Brain microvascular endothelial cell (primary cell): ENCODE data around the gene MLLT10.

Experiments used
- DNase-seq: peaks from one replicate; pipeline ENCODE4 v3.0.0-alpha.2; 2020
- H3K27ac ChIP-seq: fragments of 250-450 bp; sonication (Bioruptor Pico); 2 replicates; pipeline ENCODE4 v1.5.1; 2020; ENCODE audit warnings: mild to moderate bottlenecking, moderate library complexity
- H3K27me3 ChIP-seq: fragments of 250-450 bp; sonication (Bioruptor Pico); replicated peaks from 2 replicates; pipeline ENCODE4 v1.5.1; 2020; ENCODE audit warnings: mild to moderate bottlenecking
- H3K36me3 ChIP-seq: fragments of 250-450 bp; sonication (Bioruptor Pico); replicated peaks from 2 replicates; pipeline ENCODE4 v1.5.1; 2020; ENCODE audit warnings: mild to moderate bottlenecking
- H3K4me3 ChIP-seq: 2 replicates; pipeline ENCODE4 v1.5.1; 2011; ENCODE audit warnings: low read depth, mild to moderate bottlenecking, control low read depth, low read length, moderate library complexity
- in situ Hi-C: cut with HindIII; loops from 2 replicates; pipeline ENCODE4 v1.10.0; 2017; ENCODE audit warnings: low sequenced_read_pairs, low pct_ligation_motif_present
- TF ChIP-seq, protein P1 (sequence below): IDR thresholded peaks from 2 replicates; pipeline ENCODE4 v1.5.1; 2011; ENCODE audit warnings: low read depth, mild to moderate bottlenecking, moderate library complexity, low read length, control low read depth, inconsistent platforms; ENCODE audit errors: missing control alignments

MLLT10 gene

DNA sequence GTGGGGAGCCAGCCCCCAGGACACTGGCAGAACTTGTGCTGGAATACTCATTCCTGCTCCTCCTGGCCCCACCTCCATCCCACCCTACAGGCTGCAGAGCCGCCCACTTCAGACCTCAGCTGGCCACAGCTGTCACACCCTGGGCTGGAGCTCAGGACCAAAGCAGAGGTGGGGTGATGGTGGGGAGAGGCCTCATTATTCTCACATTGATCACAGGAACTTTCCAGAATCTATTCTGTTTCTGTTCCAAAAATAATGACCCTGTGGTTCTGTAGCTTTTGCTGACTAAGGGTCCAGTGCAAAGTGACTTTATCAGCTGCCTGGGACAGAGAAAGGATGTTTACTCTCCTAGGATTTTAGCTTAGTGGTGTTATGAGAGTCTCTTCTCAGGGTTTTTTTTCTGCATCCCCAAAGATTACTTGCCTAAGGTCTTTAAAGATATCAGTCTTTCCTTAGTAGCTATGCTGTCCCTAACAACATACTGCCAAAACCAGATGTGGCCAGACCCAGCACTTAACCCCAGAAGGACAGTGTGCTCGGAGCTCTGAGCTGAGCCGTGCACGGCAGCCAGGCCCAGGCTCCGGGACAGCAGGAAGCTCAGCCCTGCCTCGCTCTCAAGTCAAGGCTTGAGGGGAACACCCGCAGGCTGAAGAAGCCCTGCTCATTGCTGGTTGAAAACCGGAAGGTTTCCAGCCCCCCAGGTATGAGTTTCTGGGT lies 223.3 kb downstream of the MLLT10 start:
- no peak overlapping the region for H3K4me3 ChIP-seq
- no peaks in the 10 kb centered on the region for H3K27me3 ChIP-seq
- in situ Hi-C loops, result no loop called here
- TF ChIP-seq, protein P1, sequence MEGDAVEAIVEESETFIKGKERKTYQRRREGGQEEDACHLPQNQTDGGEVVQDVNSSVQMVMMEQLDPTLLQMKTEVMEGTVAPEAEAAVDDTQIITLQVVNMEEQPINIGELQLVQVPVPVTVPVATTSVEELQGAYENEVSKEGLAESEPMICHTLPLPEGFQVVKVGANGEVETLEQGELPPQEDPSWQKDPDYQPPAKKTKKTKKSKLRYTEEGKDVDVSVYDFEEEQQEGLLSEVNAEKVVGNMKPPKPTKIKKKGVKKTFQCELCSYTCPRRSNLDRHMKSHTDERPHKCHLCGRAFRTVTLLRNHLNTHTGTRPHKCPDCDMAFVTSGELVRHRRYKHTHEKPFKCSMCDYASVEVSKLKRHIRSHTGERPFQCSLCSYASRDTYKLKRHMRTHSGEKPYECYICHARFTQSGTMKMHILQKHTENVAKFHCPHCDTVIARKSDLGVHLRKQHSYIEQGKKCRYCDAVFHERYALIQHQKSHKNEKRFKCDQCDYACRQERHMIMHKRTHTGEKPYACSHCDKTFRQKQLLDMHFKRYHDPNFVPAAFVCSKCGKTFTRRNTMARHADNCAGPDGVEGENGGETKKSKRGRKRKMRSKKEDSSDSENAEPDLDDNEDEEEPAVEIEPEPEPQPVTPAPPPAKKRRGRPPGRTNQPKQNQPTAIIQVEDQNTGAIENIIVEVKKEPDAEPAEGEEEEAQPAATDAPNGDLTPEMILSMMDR, result no peak
- DNase-seq, result no peak
- no peaks in the 10 kb centered on the region for H3K36me3 ChIP-seq
- no peak overlapping the region for H3K27ac ChIP-seq

DNA sequence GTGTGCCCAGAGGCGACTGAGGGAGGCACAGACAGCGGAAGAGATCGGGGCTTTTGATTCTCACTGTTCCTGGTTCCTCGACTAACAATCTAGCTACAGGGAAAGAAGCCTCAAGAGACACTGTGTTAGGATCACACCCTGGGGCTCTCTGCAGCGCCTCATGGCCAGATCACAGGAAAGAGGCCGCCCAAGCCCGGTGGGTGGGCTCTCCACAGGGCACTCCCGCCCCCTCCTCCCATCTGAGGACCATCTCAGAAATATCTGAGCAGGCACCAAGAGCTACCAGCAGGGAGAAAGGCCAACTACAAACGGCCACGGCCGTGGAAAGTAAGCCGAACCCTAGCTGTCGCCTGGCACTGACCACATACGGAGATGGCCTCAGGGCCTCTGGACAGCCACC lies 224.2 kb downstream of the MLLT10 start:
- H3K36me3 ChIP-seq, result no peaks in the 10 kb centered on the region
- no peaks in the 10 kb centered on the region for H3K27me3 ChIP-seq
- in situ Hi-C loops, result no loop called here
- TF ChIP-seq, protein P1, result no peak
- no peak for DNase-seq
- no peak overlapping the region for H3K27ac ChIP-seq
- no peak overlapping the region for H3K4me3 ChIP-seq

DNA sequence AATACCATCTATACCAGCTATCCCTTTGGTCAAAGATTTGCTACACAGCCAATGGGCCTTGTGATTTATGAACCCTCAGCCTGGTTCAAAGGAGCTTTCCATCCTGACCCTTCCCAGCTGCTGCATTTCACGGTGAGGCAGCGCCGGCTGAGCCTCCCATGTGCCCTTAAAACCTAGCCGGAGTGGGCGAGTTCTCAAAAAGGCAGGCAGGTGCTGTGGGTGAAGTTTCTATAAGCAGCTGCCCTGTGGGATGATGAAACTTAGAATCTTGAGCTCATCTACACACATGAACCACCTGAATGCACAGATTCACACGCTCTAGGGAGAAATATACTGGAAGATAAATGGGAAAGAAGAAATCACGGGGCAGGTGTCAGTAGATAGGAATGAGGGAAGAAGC lies 224.7 kb downstream of the MLLT10 start:
- H3K27ac ChIP-seq, result no peak overlapping the region
- no peaks in the 10 kb centered on the region for H3K27me3 ChIP-seq
- no peak for DNase-seq
- no peak overlapping the region for H3K4me3 ChIP-seq
- H3K36me3 ChIP-seq, result no peaks in the 10 kb centered on the region
- TF ChIP-seq, protein P1, result no peak
- in situ Hi-C loops, result no loop called here

DNA sequence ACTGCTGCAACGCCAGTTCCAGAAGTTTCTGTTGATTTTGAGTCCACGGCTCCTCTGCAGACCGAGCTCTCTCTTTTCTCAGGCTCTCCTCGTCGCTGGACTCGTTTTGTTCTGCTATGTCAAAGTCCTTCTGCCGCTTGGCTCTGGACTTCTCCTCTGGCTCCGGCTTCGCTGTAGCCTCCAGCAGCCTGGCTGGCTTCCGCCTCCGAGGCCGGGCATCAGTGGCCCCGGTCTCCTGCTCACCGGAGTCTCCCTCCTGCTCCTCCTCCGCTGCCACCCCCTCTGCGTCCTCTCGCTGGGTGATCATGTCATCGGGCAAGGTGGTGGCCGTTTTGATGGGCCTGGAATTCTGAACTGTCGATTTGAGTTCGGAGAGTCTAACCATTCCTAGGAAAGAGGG lies 225.2 kb downstream of the MLLT10 start:
- Histone ChIP-seq H3K27ac (no peak overlapping the region), H3K36me3 (no peaks in the 10 kb centered on the region), H3K27me3 (no peaks in the 10 kb centered on the region), H3K4me3 (no peak overlapping the region)
- in situ Hi-C loops, result no loop called here
- no peak for DNase-seq
- TF ChIP-seq, protein P1, result no peak

DNA sequence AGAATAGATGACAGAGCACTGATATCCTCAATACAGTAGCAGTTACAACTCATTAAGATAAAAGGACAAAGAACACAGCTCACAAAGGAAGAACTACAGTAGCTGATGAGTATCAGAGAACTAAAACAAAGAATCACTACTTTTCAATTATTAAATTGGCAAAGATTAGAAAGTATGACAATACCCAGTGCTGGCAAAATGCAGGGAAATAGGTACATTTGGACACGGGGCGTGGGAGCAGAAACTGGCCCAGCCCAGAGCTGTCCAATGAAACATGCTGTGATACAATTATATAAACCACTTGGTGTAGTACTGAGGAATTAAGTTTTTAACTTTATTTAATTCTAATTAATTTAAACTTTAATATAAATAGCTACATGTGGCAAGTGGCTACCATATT lies 226.3 kb downstream of the MLLT10 start:
- TF ChIP-seq, protein P1, result no peak
- Histone ChIP-seq H3K27ac (no peak overlapping the region), H3K27me3 (no peaks in the 10 kb centered on the region), H3K36me3 (no peaks in the 10 kb centered on the region), H3K4me3 (no peak overlapping the region)
- DNase-seq, result no peak
- in situ Hi-C loops, result no loop called here
